Measurements from ENCODE around the gene SLC9A9.

DNA sequence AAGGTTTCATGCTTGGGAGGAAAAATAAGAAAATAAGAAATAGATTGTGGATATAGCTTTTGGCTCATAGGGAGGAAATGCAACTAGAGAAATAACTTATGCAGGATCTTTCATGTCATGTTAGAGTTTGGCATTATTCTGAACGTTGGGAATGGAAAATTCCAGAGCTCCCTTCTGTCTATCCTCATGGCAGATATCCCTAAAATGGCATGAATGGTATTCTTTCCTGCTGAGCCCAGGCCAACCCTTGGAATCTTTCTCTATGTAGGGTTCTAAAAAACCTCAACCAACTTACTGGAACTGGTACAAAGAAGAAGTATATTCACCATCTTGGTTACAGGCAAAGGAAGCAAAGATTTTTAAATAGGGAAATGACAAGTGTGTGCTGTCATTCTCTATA lies 516.2 kb downstream of the SLC9A9 start:
- TF ChIP-seq POLR2A (IDR thresholded peaks at IDR 0.05) (no peak), POLR2AphosphoS5 (IDR thresholded peaks at IDR 0.05) (no peak)
- TF ChIP-seq, protein P1, sequence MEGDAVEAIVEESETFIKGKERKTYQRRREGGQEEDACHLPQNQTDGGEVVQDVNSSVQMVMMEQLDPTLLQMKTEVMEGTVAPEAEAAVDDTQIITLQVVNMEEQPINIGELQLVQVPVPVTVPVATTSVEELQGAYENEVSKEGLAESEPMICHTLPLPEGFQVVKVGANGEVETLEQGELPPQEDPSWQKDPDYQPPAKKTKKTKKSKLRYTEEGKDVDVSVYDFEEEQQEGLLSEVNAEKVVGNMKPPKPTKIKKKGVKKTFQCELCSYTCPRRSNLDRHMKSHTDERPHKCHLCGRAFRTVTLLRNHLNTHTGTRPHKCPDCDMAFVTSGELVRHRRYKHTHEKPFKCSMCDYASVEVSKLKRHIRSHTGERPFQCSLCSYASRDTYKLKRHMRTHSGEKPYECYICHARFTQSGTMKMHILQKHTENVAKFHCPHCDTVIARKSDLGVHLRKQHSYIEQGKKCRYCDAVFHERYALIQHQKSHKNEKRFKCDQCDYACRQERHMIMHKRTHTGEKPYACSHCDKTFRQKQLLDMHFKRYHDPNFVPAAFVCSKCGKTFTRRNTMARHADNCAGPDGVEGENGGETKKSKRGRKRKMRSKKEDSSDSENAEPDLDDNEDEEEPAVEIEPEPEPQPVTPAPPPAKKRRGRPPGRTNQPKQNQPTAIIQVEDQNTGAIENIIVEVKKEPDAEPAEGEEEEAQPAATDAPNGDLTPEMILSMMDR (IDR thresholded peaks at IDR 0.05 in 8 of 11, conservative IDR thresholded peaks at IDR 0.05 in 3 of 11), result no peak
